ELR (cell line): ENCODE results near the gene ARV1.
"Not testable (repeated sequence)": the region's sequence is repeated elsewhere in the genome, so short reads cannot be mapped to it uniquely, and the experiment has no call there.

ENCODE experiments used
- DNase-seq: peaks from one replicate; pipeline ENCODE4 v3.0.0-alpha.2; 2015; ENCODE audit warnings: low read depth

ARV1 gene

GRCh38 chr1:231020139-231020601 is 41.3 kb downstream of the ARV1 start:
- DNase-seq: peak; percentile 28

GRCh38 chr1:231020816-231021215 is 41.9 kb downstream of the ARV1 start:
- no peak for DNase-seq

DNA sequence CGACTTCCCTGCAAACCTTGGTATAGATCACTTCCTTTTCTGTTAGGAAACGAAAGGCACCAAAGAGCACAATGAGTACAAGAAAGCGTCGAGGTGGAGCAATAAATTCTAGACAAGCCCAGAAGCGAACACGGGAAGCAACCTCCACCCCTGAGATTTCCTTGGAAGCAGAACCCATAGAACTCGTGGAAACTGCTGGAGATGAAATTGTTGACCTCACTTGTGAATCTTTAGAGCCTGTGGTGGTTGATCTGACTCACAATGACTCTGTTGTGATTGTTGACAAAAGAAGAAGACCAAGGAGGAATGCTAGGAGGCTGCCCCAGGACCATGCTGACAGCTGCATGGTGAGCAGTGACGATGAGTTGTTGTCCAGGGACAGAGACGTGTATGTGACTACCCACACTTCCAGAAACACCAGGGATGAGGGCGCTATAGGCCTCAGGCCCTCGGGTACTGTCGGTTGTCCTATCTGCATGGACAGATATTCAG is 42.7 kb downstream of the ARV1 start:
- DNase-seq: peak; percentile 41

DNA sequence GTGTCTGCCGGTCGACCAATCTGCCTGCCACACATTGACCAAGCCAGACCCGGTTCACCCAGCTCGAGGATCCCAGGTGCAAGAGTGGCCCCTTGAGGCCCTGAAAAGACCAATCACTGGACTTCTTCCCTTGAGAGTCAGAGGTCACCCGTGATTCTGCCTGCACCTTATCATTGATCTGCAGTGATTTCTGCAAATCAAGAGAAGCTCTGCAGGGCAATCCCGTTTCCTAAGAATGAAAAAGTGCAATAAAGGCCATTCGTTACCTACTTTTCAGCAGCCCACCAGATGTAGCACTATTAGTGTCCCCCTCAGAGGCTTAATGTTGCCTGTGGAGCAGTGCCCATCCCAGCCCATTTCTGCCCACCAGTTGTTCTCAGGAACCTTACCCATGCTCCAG is 43.6 kb downstream of the ARV1 start:
- DNase-seq: not testable (repeated sequence)

DNA sequence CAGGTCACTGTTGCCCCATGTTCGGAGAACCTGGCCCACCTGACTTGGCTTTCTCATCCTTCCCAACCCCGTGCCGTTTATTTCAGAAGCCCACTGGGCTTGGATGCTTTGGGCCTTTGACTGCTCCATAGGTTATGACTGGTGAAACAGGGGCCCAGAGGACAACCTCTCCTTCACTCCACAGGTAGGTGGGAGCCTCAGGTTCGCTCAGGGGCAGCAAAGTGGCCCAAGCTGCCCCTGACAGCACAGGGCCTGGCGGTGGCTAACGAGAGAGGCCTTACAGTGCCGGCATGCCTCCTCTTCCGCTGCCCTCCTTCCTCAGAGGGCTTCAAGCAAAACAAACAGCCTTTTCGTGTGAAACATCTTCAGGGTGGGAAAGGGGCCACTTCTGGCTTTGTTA is 44.3 kb downstream of the ARV1 start:
- no peak for DNase-seq

- DNase-seq: no peak
Observed at GRCh38 chr1:231026576-231026975, 47.7 kb downstream of the ARV1 start.

- no peak for DNase-seq
Observed at GRCh38 chr1:231027136-231027925, 48.4 kb downstream of the ARV1 start.

- no peak for DNase-seq
Observed at GRCh38 chr1:231027971-231028370, 49.1 kb downstream of the ARV1 start.

DNA sequence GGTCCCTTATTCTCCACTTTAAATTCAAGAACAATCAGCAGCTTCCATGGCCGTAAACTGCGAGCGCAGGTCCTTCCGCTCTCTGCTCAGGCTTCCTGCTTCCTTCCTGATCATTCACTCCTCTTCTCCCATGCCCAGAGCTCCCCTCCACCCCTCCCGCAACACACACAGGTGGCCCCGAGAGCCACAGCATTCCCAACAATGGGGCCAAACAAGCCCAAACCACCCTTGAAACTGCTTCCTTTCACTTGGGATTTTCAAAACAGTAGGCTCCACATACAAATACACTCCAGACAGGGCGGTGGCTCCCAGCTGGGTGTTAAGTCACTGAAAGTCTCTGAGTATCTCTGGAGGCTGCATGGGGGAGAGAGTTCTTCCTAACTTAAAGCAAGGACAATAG is 49.8 kb downstream of the ARV1 start:
- DNase-seq: no peak

GRCh38 chr1:231029247-231029646 is 50.4 kb downstream of the ARV1 start:
- not testable (repeated sequence) for DNase-seq

GRCh38 chr1:231029841-231030240 is 50.9 kb downstream of the ARV1 start:
- DNase-seq: no peak

- DNase-seq: no peak
Observed at GRCh38 chr1:231032963-231033362, 54.1 kb downstream of the ARV1 start.

GRCh38 chr1:231035799-231036198 is 56.9 kb downstream of the ARV1 start:
- DNase-seq: no peak

DNA sequence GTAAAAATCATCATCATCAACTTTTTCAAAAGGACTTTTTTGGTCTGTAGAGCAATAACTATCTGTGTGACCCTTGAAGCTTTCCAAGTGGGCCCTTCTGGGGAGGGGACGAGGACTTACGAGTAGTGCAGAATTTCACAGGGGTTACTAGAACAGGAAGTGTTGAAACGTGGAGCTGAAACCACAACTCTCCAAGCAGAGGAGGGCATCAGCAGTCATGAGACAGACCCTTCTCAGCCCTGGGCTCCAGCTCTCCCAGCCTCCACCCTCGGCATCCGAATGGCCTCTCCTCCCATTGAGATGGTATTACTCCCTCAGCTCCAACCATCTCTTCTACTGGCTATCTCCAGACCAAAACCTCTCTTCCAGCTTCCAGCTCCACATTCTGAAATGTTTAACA is 57.5 kb downstream of the ARV1 start:
- no peak for DNase-seq

DNA sequence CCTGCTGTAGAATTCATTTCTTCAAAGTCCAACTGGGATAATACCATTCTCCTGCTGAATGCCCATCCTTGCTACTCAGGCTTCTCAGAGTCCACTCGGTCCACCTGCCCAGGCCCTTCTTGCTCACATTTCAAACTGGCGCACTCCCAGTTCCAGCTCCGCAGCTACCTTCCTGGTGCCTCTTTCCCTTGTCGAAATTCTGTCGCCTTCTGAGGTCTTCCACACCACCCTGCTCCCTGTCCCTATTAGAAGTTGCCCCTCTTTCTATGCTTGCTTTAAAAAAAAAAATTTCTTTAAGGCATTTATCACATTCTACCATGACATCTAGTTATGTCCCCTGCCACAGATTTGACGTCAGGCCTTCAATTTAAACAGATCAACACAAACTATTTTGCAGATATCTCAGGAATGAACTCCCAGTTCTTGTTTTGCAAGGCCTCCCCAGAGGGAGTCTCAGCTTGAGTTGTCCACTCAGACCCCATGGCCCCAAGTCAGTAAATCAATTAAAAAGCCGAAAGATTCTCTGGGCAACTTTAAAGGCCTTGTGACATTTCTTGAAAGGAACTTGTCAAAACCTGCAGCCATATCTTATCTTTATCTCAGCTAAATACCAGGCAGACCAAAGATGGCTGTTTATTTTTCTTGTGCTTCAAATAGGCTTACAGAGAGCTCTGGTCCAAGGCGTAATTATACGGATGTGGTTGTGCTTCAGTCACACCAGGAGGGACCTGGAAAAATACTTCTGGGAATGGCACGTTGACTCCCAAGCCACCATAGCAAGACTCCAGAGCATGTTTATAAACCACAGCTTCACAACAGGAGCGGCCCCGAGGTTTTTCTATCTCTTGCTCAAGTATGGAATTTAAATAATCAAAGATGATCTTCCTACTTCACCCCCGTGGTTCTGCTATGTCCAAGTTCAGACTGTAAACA is 59.0 kb downstream of the ARV1 start:
- no peak for DNase-seq

DNA sequence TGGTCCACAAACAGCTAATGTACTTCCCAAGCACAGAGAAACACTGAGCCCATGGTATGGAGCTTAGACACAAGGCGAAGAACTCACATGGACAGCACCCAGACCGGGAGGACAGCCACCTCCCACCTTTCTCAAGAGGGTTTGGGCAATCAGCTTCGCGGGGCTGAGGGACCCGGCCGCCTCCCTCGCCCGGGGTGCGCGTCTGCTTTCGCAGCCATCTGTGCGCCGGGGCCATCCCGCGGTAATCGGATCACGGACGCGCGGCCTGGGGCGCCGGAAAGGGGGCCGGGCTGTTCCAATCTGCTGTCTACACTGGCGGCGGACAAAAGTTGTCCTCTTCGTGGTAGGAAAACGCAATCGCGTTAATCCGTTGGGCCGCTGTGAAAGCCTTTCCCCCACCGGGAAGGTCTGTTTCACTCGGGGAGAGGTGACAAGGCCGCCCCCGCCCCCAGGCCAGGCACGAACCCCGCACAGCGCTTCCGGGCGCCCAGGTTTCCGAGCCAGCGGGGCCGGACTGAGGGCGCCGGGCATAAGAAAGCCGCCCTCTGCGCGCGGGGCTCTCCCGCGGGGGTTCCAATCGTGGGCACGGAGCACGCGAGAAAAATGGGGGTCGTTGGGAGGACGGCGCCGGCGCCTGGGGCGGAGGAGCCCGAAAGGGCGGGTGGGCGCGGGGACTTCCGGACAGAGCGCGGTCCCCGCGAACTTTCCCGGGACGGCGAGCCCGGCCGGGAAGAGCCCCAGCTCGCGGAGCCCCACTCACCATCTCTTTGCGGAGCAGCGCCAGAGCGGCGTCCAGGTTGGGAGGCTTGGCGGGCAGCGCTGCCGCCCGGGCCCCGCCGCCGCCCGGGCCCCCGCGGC is 60.5 kb downstream of the ARV1 start:
- peak; percentile 40 for DNase-seq

- peak; percentile 56 for DNase-seq
Observed at GRCh38 chr1:231040019-231040799, 61.3 kb downstream of the ARV1 start, which contains the start of gene FAM89A. TSS of gene FAM89A (minus strand) at chr1:231040254. CDS start at chr1:231040211, 43 bp downstream.

DNA sequence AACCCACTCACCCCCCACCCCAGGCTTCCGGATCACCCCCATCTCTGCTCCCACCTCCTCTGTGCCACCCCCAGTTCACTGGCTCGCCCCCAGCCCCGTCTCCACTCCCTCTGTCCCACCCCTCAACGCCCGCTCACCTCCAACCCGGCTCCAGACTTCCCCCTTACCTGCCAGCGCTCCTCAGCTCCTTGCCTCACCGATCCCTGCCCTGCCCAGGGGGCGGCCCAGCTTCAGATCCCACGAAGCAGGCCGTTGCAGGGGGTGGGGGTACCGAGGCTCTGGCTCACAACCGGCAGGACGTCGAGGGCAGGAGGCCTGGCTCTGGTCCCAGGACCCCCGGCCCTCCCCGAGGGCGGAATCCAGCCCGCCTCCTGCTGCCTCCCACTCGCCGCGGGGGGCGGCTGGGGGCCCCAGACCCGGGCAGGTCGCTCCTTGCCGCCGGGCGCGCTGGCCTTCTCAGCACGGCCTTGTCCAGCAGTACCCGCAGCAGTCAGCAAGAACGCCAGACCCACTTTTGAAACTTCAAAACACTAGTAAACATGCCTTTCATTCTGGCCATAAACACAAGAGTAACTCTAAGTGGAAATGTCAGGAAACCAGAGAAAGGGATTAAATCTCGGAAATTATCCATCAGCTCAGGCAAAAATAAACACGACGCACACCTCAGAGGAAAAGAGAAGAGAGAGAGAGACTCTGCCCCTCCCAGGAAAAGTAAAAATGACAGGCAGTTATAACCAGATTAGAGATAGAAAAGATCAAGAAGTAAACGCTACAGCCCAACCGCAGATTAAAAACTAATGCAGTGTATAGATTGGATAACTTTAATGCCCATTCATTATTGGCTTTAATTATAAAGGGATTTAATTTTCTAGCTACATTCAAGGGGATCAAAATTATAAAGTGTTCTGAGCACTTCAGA is 62.2 kb downstream of the ARV1 start:
- no peak for DNase-seq

GRCh38 chr1:231041719-231042261 is 62.9 kb downstream of the ARV1 start:
- DNase-seq: no peak
